ENCODE measurements around the gene PDSS1.

The PDSS1 gene

GRCh38 chr10:26699631-26700030 is 2.1 kb downstream of the PDSS1 start:
- DNase-seq = no peak

GRCh38 chr10:26700884-26701630 is 3.6 kb downstream of the PDSS1 start:
- DNase-seq = no peak

GRCh38 chr10:26703096-26703495 is 5.6 kb downstream of the PDSS1 start:
- no peak for DNase-seq

DNA sequence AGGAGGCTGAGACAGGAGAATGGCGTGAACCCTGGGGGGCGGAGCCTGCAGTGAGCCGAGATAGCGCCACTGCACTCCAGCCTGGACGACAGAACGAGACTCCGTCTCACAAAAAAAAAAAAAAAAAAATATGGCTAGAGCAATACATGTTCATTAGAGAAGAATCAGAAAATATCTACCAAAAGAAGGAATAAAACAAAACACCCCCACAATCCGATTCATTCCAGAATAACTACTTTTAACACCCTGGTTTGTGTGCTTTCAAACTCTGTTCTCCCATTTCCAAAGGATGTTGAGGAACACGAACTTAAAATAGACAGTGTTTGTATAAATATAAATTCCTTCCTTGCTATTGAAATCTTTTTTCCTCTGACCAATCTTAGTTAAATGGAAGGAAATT is 6.5 kb downstream of the PDSS1 start:
- DNase-seq = no peak

- no peak for DNase-seq
Measured at GRCh38 chr10:26706206-26706605, 8.7 kb downstream of the PDSS1 start.

- DNase-seq = no peak
Measured at GRCh38 chr10:26706936-26707335, 9.4 kb downstream of the PDSS1 start.

DNA sequence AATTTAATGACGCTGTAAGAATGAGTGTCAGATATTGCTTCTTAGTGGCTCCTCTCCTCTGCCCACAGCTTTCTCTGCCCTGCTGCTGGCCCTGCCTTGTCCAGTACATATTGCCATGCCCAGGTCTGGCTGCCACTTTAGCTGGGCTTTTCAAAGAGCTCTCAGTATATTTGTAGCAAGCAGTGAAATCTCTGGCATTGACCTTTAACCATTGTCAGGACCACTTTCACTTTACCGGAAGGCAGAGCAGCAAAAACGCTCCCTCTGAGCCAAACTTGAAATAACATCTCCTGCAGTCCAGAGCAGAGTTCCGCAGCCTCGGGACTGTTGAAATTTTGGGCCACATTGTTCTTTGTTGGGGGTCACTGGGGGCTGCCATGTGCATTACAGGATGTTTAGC is 13.8 kb downstream of the PDSS1 start:
- no peak for DNase-seq

DNA sequence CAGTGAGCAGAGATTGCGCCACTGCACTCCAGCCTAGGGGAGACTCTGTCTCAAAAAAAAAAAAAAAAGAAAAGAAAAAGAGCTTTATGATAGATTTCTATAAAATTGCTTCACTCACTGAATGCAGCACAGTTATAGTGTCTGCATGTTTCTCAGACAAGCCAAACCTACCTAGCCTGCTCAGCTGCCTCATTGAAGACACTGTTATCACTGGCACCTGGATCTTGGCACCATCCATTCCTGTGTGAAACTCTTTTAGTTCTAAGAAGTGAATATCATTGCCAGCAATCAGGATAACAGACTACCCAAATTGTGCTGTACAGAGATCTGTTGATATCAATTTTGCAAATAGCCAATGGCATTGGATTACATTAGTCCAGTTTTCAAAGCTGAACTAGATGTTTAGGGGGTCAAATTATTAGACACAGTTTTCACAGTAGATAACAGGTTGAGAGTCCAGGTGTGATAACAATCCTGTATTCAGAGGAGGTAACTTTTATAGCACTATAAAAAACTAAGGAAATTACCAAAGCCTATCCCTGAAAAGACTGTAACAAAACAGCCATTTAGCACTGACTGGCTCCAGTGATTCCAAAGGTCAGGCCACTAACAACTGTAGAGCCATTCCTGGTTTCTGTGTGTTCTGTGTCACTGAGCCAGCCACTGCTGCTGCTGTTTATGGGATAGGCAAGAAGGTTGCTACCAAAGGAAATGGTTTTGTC is 17.1 kb downstream of the PDSS1 start:
- DNase-seq = no peak

DNA sequence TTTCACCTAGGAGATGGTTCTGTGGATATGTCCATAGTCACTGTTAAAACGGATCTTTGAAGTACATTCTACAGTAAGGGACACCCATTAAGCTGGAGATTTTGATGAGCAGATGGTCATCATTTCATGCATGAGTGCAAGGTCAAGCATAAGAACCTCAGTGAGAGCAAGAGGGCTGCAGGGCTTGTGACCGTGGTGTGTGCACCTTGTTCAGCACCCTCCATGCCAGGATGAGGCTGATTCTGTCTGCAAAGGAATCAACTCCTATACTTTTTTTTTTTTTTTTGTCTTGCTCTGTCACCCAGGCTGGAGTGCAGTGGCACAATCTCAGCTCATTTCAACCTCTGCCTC is 17.6 kb downstream of the PDSS1 start:
- DNase-seq = no peak

DNA sequence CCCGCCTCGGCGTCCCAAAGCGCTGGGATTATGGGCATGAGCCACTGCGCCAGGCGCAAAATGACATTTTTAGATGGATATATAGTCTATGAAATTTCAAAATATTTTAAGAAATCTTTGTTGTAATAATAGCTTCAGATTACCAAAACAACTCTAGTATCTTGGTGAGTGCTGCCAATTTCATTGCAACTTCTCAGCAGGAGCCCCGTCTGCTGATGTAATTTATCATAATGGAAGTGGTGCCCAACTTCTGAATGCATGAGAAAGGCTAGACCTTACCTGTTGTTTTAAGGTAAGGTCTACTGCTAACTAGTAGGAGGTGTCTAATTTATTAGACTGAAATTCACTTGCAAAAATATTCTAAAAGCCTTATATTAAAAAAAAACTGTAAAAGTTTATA is 20.0 kb downstream of the PDSS1 start:
- no peak for DNase-seq

DNA sequence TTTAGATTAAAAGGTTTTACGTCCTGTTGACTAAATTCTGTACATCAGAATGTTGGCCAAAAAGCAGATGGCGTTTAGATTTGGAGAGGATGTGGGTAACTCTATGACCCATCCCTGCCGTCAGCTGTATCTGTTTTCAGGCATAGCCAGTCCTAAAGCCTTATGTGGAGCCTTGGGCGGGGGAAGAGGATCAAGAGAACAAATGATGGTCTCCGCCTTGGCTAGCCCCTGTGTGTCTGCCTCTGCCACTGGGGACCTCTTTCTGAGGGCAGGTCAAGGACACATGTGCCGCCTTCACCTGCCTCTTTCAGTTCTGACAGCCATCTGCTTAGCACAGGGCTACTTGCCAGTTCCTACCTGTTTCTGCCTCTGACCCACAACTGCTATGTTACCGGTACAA is 24.1 kb downstream of the PDSS1 start:
- peak; percentile 31 for DNase-seq

GRCh38 chr10:26723016-26723415 is 25.5 kb downstream of the PDSS1 start:
- no peak for DNase-seq

DNA sequence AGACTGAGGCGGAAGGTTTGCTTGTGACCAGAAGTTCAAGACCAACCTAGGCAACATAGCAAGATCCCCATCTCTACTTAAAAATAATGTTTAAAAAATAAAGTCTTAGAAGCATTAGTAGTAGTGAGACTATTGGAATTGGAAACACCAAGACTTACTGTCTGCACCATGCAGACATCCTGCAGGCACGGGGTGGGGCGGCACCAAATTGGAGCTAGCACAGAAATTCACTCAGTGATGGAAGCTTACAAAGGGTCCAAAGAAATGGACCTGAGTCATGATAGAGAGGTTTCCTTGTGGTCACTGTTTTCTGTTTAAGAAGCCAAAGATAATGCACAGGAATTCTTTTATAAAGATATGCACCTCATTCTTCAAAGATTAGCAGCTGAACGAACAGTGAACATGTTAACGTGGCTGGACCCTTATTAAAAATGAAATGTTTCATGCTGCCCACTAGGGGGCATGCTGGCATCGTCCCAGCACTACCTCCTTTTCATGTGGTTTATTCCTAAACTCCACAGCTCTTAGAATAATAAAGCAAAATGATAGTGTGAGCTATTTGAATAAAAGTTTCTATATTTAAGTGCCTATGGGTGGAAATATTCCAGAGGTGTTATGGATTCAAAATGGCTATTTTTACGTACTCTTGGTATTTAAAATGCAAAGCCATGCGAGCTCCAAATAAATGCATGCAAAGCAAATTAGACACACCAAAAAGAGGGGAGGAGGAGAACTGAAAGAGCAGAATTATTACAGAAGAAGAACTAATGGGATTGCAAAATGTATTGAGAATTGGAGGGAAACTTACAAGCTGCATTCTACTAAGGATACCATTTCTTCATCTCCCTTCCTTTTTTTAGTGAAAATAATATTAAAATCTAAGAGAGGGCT is 28.6 kb downstream of the PDSS1 start:
- peak; percentile 71 for DNase-seq

- DNase-seq = no peak
Measured at GRCh38 chr10:26727005-26727404, 29.5 kb downstream of the PDSS1 start.

DNA sequence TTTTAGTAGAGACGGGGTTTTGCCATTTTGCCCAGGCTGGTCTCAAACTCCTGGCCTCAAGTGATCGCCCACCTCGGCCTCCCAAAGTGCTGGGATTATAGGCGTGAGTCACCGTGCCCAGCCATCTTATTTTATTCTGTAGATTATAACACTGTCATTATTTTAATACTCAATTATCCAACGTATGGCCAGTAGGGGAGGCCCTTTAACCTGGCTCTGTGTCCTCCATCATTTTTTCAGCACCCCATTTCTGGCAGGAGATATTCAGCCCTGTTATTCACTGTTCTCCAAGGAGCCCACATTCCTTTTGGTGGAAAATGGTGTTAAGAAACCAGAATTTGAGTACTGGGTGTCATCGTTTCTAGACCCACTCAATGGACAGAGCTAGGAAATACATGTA is 31.5 kb downstream of the PDSS1 start:
- no peak for DNase-seq

- DNase-seq = no peak
Measured at GRCh38 chr10:26729395-26729794, 31.9 kb downstream of the PDSS1 start.

GRCh38 chr10:26730552-26730951 is 33.1 kb downstream of the PDSS1 start:
- no peak for DNase-seq

GRCh38 chr10:26733750-26734568 is 36.5 kb downstream of the PDSS1 start:
- no peak for DNase-seq

DNA sequence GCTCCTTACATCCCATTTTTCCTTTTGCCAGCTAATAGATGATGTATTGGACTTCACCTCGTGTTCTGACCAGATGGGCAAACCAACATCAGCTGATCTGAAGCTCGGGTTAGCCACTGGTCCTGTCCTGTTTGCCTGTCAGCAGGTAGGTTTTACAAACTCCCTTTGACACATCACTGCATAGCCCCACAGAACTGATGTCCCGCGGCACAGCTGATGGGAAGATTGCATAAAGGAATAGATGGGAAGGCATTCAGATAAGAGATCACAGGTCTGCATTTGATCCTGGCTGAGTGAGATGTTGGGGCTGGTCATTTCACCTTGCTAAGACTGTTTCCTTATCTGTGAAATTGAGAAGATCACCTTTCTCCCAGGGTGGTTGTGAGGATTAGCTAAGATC is 37.9 kb downstream of the PDSS1 start:
- DNase-seq = no peak

DNA sequence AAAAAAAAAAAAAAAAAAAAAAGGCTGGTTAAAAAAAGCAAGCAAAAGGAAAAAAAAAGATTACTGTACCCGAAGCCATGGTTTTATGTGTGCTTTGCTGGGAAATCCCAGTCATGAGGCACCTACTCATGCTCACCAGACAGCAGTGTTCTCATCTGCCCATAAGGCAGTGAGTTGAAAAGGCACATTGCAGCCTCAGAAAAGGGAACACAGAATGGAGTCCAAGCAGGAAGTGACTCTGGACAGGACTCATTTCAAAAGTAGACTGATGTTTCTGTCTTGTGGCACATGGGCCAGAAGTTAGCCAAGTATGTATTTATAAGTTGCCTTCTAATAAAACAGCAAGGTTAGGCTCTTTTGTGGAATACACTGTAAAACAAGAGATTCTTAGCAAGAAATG is 40.2 kb downstream of the PDSS1 start:
- DNase-seq = no peak

DNA sequence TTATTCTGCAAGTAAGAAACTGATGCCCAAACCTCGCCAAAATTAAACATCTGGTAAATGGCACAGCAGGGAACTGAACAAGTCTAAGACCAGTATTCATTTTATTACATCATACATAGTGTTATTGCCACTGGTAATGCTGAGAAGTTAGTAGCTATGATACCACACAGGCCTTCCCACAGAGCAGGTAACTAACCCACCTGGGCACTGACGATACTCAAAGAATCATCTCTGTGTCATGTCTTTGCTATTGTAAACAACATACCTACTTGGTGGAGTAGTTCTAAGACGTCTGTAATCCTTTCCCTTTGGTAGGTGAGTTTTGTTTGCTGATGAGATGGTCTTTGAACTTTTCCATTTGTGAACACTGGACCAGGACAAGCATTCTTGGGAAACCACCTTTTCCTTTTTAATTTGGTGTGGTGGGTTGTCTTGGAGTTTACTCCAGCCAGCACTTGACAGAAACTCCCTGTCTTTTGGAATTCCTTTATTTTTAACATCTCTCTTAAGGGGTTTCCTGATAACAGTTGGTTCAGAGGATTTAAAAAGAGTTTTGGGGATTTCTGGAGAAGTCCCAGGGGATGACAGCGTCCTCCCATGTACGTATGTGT is 40.9 kb downstream of the PDSS1 start:
- no peak for DNase-seq

DNA sequence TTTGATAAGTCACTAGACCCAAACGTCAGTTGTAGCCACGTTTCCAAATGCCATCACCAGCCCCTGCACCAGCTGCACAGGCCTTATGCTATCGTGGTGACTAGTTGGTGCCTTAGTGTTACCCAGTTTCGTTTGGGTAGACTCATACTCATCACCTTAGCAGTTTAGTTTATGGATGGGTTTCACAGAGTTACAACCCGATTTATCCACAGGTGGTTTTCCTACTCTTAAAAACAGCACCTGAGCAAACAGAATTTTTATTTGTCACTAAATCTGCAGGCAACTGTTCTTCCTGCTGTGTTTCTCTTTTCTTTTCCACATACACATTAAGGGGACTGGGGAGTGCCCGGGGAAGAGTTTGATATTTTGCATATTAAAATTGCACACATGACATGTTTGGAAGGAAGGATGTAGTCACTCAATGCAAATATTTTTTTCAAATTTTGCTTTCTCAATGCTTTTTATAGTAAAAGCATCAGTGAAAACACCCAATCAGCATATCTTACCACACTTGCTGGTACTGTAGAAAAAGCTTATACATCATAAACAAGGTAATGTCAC is 41.6 kb downstream of the PDSS1 start:
- DNase-seq = no peak

Measured in CD4-positive, alpha-beta T cell treated with Interleukin-6 for 4 hours (primary cell).